ENCODE results near the gene LRRIQ3.

LRRIQ3 gene

GRCh38 chr1:74199504-74199903 lies 1.5 kb upstream of the LRRIQ3 start:
- no peak for ATAC-seq
- TF ChIP-seq CSDC2 (CRISPR knock-in tag; IDR thresholded peaks at IDR 0.05) (no peak), ZFP30 (CRISPR knock-in tag; IDR thresholded peaks at IDR 0.05) (no peak), BACH2 (CRISPR knock-in tag; IDR thresholded peaks at IDR 0.05; ENCODE audit: borderline replicate concordance) (no peak), CSRNP3 (CRISPR knock-in tag; IDR thresholded peaks at IDR 0.05) (no peak)

DNA sequence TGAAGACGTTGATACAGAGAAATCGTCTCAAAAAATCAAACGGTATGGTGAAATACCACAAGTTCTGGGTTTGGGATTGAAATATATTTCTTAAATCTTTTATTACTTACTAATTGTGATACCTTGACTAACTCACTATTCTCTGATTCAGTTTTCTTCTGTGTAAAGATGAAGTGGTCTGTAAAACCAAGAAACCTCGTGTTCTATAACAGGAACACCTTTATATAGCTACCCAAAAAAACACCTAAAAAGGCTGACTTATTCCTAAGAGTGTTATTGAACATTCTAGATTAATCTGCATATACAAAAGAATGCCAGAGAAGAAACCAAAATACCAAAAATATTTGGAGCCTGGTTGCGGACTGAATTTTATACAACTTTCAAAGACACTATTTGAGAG lies 721 bp downstream of the LRRIQ3 start:
- no peak for ATAC-seq
- TF ChIP-seq ZNF8 (CRISPR knock-in tag; IDR thresholded peaks at IDR 0.05) = no peak
- TF ChIP-seq, protein P1, sequence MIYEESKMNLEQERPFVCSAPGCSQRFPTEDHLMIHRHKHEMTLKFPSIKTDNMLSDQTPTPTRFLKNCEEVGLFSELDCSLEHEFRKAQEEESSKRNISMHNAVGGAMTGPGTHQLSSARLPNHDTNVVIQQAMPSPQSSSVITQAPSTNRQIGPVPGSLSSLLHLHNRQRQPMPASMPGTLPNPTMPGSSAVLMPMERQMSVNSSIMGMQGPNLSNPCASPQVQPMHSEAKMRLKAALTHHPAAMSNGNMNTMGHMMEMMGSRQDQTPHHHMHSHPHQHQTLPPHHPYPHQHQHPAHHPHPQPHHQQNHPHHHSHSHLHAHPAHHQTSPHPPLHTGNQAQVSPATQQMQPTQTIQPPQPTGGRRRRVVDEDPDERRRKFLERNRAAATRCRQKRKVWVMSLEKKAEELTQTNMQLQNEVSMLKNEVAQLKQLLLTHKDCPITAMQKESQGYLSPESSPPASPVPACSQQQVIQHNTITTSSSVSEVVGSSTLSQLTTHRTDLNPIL (CRISPR knock-in tag; IDR thresholded peaks at IDR 0.05; ENCODE audit: low read depth) = no peak
- no peak for TF ChIP-seq GLIS3 (CRISPR knock-in tag; IDR thresholded peaks at IDR 0.05)
- no peak for TF ChIP-seq ZNF565 (CRISPR knock-in tag; conservative IDR thresholded peaks at IDR 0.05; ENCODE audit: low read depth)
- TF ChIP-seq ZFP30 (CRISPR knock-in tag; IDR thresholded peaks at IDR 0.05) = no peak
- TF ChIP-seq TCF4 (CRISPR knock-in tag; IDR thresholded peaks at IDR 0.05; ENCODE audit: borderline replicate concordance) = no peak
- no peak for TF ChIP-seq SNAI2 (CRISPR knock-in tag; IDR thresholded peaks at IDR 0.05)
- TF ChIP-seq, protein P2, sequence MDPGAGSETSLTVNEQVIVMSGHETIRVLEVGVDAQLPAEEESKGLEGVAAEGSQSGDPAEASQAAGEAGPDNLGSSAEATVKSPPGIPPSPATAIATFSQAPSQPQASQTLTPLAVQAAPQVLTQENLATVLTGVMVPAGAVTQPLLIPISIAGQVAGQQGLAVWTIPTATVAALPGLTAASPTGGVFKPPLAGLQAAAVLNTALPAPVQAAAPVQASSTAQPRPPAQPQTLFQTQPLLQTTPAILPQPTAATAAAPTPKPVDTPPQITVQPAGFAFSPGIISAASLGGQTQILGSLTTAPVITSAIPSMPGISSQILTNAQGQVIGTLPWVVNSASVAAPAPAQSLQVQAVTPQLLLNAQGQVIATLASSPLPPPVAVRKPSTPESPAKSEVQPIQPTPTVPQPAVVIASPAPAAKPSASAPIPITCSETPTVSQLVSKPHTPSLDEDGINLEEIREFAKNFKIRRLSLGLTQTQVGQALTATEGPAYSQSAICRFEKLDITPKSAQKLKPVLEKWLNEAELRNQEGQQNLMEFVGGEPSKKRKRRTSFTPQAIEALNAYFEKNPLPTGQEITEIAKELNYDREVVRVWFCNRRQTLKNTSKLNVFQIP (CRISPR knock-in tag; IDR thresholded peaks at IDR 0.05; ENCODE audit: borderline replicate concordance, low read depth) = no peak
- no peak for TF ChIP-seq ESRRG (CRISPR knock-in tag; IDR thresholded peaks at IDR 0.05)
- no peak for TF ChIP-seq ZFP3 (CRISPR knock-in tag; IDR thresholded peaks at IDR 0.05)
- no peak for TF ChIP-seq OSR1 (CRISPR knock-in tag; IDR thresholded peaks at IDR 0.05)
- no peak for TF ChIP-seq PATZ1 (CRISPR knock-in tag; IDR thresholded peaks at IDR 0.05; ENCODE audit: borderline replicate concordance)
- TF ChIP-seq, protein P3, sequence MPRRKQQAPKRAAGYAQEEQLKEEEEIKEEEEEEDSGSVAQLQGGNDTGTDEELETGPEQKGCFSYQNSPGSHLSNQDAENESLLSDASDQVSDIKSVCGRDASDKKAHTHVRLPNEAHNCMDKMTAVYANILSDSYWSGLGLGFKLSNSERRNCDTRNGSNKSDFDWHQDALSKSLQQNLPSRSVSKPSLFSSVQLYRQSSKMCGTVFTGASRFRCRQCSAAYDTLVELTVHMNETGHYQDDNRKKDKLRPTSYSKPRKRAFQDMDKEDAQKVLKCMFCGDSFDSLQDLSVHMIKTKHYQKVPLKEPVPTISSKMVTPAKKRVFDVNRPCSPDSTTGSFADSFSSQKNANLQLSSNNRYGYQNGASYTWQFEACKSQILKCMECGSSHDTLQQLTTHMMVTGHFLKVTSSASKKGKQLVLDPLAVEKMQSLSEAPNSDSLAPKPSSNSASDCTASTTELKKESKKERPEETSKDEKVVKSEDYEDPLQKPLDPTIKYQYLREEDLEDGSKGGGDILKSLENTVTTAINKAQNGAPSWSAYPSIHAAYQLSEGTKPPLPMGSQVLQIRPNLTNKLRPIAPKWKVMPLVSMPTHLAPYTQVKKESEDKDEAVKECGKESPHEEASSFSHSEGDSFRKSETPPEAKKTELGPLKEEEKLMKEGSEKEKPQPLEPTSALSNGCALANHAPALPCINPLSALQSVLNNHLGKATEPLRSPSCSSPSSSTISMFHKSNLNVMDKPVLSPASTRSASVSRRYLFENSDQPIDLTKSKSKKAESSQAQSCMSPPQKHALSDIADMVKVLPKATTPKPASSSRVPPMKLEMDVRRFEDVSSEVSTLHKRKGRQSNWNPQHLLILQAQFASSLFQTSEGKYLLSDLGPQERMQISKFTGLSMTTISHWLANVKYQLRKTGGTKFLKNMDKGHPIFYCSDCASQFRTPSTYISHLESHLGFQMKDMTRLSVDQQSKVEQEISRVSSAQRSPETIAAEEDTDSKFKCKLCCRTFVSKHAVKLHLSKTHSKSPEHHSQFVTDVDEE (CRISPR knock-in tag; IDR thresholded peaks at IDR 0.05) = no peak
- TF ChIP-seq CSRNP3 (CRISPR knock-in tag; IDR thresholded peaks at IDR 0.05) = no peak
- TF ChIP-seq RARB (CRISPR knock-in tag; IDR thresholded peaks at IDR 0.05) = no peak
- no peak for TF ChIP-seq TOX (CRISPR knock-in tag; IDR thresholded peaks at IDR 0.05; ENCODE audit: borderline replicate concordance)
- no peak for TF ChIP-seq ARNTL (CRISPR knock-in tag; IDR thresholded peaks at IDR 0.05; ENCODE audit: borderline replicate concordance, low read depth)

GRCh38 chr1:74195339-74195738 lies 2.6 kb downstream of the LRRIQ3 start:
- no peak for ATAC-seq

More at GRCh38 chr1:74195339-74195738, 2.6 kb downstream of the LRRIQ3 start:
- TF ChIP-seq OSR1 (CRISPR knock-in tag; IDR thresholded peaks at IDR 0.05) (no peak), ZNF8 (CRISPR knock-in tag; IDR thresholded peaks at IDR 0.05) (no peak), PPARA (CRISPR knock-in tag; IDR thresholded peaks at IDR 0.05; ENCODE audit: borderline replicate concordance) (no peak), RARB (CRISPR knock-in tag; IDR thresholded peaks at IDR 0.05) (no peak), SNAI2 (CRISPR knock-in tag; IDR thresholded peaks at IDR 0.05) (no peak), ZC3H10 (CRISPR knock-in tag; IDR thresholded peaks at IDR 0.05) (no peak)

Data from SK-N-SH treated with all-trans-retinoic acid at 6 μM for 48 hours (cell line).